ENCODE data around the gene TRIM40. TPM values are rescaled to one million over a fixed set of nuclear protein-coding genes. Genes with fewer than 3 reads are reported as not detected.

Gene TRIM40
- total and polyA plus RNA-seq, 2 experiments from 2014 or later: 0.34 to 1.0 TPM

DNA sequence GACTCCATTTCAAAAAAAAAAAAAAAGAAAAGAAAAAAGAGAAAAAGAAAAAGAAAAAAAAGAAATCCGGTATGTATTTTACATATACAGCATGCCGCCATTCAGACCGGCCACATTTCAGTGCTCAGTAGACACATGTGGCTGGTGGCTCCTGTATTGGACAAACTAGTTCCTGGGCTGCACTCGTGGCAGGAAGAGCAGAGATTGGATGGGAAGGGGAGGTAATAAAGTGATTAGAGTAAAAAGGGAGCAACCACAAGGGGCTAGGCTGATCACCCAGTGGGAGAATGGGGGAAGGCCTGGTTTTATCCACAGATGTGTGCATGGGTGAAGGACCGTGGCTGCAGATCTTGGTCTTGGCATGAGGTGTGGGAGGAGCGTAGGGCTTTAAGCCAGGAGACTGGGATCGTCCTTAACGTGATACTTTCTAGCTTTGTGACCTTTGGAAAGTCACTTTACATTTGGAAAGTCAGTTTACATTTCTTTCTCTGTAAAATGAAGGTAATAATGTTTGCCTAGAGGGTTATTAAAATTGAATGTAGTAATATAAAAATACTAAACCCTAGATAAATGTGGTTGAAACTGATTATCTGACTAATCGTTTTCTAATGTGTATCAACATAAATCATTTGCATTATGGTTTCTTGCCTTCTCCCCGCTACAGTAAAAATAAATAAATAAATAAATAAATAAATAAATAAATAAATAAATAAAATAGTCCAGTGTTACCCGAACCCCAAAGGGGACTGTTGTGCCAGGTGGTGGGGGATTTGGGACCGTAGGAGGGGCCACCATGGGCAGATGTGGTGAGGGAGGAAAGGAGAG is 26.5 kb downstream of the TRIM40 start:
- no peaks in the 10 kb centered on the region for H4K20me1 ChIP-seq (ENCODE audit: insufficient read depth, poor library complexity, severe bottlenecking)
- no peaks in the 10 kb centered on the region for H3K9me3 ChIP-seq (ENCODE audit: low read depth)
- TF ChIP-seq EZH2phosphoT487 (IDR thresholded peaks at IDR 0.05; ENCODE audit: low read depth, severe bottlenecking, unreplicated experiment) (no peak), EZH2 (IDR thresholded peaks at IDR 0.05; ENCODE audit: borderline replicate concordance) (no peak)
- TF ChIP-seq, protein P1, sequence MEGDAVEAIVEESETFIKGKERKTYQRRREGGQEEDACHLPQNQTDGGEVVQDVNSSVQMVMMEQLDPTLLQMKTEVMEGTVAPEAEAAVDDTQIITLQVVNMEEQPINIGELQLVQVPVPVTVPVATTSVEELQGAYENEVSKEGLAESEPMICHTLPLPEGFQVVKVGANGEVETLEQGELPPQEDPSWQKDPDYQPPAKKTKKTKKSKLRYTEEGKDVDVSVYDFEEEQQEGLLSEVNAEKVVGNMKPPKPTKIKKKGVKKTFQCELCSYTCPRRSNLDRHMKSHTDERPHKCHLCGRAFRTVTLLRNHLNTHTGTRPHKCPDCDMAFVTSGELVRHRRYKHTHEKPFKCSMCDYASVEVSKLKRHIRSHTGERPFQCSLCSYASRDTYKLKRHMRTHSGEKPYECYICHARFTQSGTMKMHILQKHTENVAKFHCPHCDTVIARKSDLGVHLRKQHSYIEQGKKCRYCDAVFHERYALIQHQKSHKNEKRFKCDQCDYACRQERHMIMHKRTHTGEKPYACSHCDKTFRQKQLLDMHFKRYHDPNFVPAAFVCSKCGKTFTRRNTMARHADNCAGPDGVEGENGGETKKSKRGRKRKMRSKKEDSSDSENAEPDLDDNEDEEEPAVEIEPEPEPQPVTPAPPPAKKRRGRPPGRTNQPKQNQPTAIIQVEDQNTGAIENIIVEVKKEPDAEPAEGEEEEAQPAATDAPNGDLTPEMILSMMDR (IDR thresholded peaks at IDR 0.05; ENCODE audit: poor library complexity): no peak
- H3K9me2 ChIP-seq (replicated peaks; ENCODE audit: insufficient read depth): no peaks in the 10 kb centered on the region
- peak overlapping the region; percentile 82 for H3K27ac ChIP-seq
- H3K79me2 ChIP-seq: no peaks in the 10 kb centered on the region
- no peaks in the 10 kb centered on the region for H3K36me3 ChIP-seq (replicated peaks; ENCODE audit: insufficient read depth, low read depth)
- H3K4me2 ChIP-seq: peak overlapping the region; percentile 24
- DNase-seq (ENCODE audit: low spot score): no peak
- no peak overlapping the region for H3K4me3 ChIP-seq
- no peaks in the 10 kb centered on the region for H3K4me1 ChIP-seq (ENCODE audit: insufficient read depth)
- WGBS (ENCODE audit: low lambda C conversion rate, missing lambda C conversion rate): 88% methylated on average over 12 of the region's 12 CpGs
- H3K27me3 ChIP-seq: peaks cover 9% of the 10 kb centered on the region
- no peak overlapping the region for H2AFZ ChIP-seq

DNA sequence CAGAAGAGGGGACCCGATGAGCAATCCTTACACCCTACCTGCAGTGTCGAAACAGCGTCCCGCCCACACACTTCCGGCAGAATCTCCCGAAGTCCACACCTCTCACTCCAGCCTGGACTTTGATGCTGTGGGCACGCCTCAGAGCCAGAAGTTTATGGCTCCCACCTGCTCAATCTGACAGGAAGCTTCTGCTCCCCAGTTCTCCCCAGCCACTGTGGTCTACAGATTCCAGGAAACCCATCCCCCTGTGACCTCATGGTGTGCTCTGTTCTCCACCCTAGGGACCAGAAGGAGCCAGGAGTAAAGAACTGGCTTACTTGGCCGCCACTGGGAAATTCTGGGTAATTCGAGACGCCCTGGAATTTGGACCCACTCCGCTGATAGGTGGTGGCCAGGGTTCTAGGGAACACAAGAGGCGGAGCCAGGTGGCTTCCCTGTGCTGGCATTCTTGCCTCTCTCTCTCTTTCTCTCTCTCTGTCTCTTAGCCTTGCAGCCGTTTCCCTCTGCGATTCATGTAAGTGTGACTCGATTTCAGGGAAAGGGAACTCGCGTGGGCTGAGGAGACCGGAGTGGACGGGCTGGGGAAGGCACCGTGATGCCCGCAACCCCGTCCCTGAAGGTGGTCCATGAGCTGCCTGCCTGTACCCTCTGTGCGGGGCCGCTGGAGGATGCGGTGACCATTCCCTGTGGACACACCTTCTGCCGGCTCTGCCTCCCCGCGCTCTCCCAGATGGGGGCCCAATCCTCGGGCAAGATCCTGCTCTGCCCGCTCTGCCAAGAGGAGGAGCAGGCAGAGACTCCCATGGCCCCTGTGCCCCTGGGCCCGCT is 27.4 kb downstream of the TRIM40 start, which contains the start of gene TRIM15:
TRIM15 (plus strand) TSS at position 457 of the 828 bp plus-strand sequence; CDS start at position 596, 139 bp downstream.
- no peaks in the 10 kb centered on the region for H3K9me3 ChIP-seq (ENCODE audit: low read depth)
- no peaks in the 10 kb centered on the region for H4K20me1 ChIP-seq (ENCODE audit: insufficient read depth, poor library complexity, severe bottlenecking)
- H3K79me2 ChIP-seq: no peaks in the 10 kb centered on the region
- no peaks in the 10 kb centered on the region for H3K9me2 ChIP-seq (replicated peaks; ENCODE audit: insufficient read depth)
- TF ChIP-seq EZH2phosphoT487 (IDR thresholded peaks at IDR 0.05; ENCODE audit: low read depth, severe bottlenecking, unreplicated experiment) (no peak), EZH2 (IDR thresholded peaks at IDR 0.05; ENCODE audit: borderline replicate concordance) (no peak)
- TF ChIP-seq, protein P1 (IDR thresholded peaks at IDR 0.05; ENCODE audit: poor library complexity): no peak
- peak within 1 kb of the TSS; percentile 82 for H3K27ac ChIP-seq
- peak within 1 kb of the TSS; percentile 24 for H3K4me2 ChIP-seq
- WGBS (ENCODE audit: low lambda C conversion rate, missing lambda C conversion rate): 81% methylated on average over 30 of the region's 31 CpGs
- H3K4me3 ChIP-seq: no peak within 1 kb of the TSS
- H3K27me3 ChIP-seq: peaks cover 15% of the 10 kb centered on the region
- H2AFZ ChIP-seq: no peak within 1 kb of the TSS
- no peaks in the 10 kb centered on the region for H3K36me3 ChIP-seq (replicated peaks; ENCODE audit: insufficient read depth, low read depth)
- DNase-seq (ENCODE audit: low spot score): peak; percentile 78
- H3K4me1 ChIP-seq (ENCODE audit: insufficient read depth): no peaks in the 10 kb centered on the region

DNA sequence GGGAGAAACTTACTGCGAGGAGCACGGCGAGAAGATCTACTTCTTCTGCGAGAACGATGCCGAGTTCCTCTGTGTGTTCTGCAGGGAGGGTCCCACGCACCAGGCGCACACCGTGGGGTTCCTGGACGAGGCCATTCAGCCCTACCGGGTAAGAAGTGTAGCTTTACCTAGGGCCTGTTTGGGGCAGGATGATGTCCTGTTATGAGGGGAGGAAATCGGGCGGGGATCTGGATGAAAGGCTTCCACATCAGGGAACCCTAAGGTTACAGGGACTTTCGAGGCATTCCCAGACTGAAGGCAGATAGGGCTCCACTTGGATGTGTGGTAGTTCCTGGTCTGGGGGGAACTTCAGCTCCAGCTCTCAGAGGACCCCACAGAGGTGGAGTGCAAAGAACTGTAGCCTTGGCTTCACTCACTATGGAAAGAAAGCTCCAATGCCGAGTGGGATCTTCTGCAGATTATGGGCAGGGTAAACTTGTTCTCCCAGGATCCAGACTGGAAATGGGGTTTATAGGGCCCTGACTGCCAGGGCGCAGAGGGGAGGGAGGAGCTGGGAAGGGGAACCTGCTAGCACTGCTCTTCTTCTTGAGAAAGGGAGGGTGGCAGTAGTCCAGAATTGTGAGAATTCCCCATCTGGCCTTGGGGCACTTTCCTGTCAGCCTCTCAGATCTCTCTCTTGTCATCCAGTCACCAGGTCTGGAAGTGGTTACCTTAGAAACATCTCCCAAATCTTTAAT is 28.1 kb downstream of the TRIM40 start:
- H3K27me3 ChIP-seq: peaks cover 19% of the 10 kb centered on the region
- no peaks in the 10 kb centered on the region for H3K79me2 ChIP-seq
- H2AFZ ChIP-seq: no peak overlapping the region
- peak overlapping the region; percentile 6 for H3K4me2 ChIP-seq
- peak overlapping the region; percentile 82 for H3K27ac ChIP-seq
- WGBS (ENCODE audit: low lambda C conversion rate, missing lambda C conversion rate): 93% methylated on average over 16 of the region's 16 CpGs
- H4K20me1 ChIP-seq (ENCODE audit: insufficient read depth, poor library complexity, severe bottlenecking): no peaks in the 10 kb centered on the region
- no peaks in the 10 kb centered on the region for H3K9me3 ChIP-seq (ENCODE audit: low read depth)
- no peaks in the 10 kb centered on the region for H3K9me2 ChIP-seq (replicated peaks; ENCODE audit: insufficient read depth)
- DNase-seq (ENCODE audit: low spot score): no peak
- H3K4me3 ChIP-seq: no peak overlapping the region
- no peaks in the 10 kb centered on the region for H3K4me1 ChIP-seq (ENCODE audit: insufficient read depth)
- no peaks in the 10 kb centered on the region for H3K36me3 ChIP-seq (replicated peaks; ENCODE audit: insufficient read depth, low read depth)
- TF ChIP-seq, protein P1 (IDR thresholded peaks at IDR 0.05; ENCODE audit: poor library complexity): no peak
- no peak for TF ChIP-seq EZH2 (IDR thresholded peaks at IDR 0.05; ENCODE audit: borderline replicate concordance)
- TF ChIP-seq EZH2phosphoT487 (IDR thresholded peaks at IDR 0.05; ENCODE audit: low read depth, severe bottlenecking, unreplicated experiment): no peak
